Measurements from ENCODE around the gene DISP1.

Gene DISP1

GRCh38 chr1:222792744-222793143 lies 22.1 kb upstream of the DISP1 start:
- no peaks in the 10 kb centered on the region for H4K20me1 ChIP-seq
- H3K36me3 ChIP-seq = no peaks in the 10 kb centered on the region
- no peak overlapping the region for H3K9ac ChIP-seq
- H3K4me2 ChIP-seq = no peak overlapping the region
- H3K27ac ChIP-seq = no peak overlapping the region
- TF ChIP-seq Cebpa-rat (IDR thresholded peaks at IDR 0.05) = no peak
- peaks cover 41% of the 10 kb centered on the region for H3K9me3 ChIP-seq
- H3K4me3 ChIP-seq = no peak overlapping the region
- H3K4me1 ChIP-seq = peaks cover 29% of the 10 kb centered on the region
- no peaks in the 10 kb centered on the region for H3K27me3 ChIP-seq

DNA sequence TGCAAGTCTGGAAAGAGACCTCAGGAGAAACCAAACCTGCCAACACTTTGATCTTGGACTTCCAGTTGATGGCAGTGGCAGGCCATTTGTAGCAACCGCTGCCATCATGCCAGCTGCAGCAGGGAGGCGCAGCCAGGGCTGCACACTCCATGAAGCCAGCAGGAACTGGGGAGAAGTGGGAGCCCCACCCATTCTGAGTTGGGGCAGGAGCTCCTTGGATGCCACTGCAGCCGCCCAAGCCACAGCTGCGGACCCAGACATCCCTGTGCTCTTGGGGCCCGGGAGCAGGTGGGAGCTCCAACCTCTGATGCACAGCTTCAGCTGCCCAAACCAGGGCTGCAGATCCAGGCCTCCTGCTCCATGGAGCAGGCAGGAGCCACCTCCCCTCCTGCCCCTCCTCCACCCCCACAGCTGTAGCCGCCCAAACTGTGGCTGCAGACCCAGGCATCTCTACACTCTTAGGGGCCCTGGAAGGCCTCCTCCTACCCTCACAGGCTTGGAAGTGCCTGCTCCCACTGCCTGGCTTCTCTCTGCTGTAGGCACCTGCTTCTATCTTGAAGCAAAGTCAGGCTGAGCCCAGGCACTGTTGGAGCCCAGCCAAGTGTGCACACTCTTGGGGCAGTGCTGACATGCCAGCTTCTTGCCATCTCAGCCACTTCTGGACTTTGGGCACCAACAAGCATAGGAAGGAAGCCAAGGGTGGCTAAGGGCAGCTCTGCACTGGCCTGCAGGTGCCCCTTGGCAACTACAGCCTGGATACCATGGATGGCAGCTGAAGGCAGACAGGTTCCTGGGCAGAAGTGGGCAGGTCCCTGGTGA lies 20.0 kb upstream of the DISP1 start:
- Histone ChIP-seq H3K4me2 (no peak overlapping the region), H3K4me1 (peaks cover 25% of the 10 kb centered on the region), H3K9me3 (peaks cover 25% of the 10 kb centered on the region), H4K20me1 (no peaks in the 10 kb centered on the region), H3K27ac (no peak overlapping the region), H3K27me3 (no peaks in the 10 kb centered on the region), H3K36me3 (no peaks in the 10 kb centered on the region), H3K9ac (no peak overlapping the region), H3K4me3 (no peak overlapping the region)
- no peak for TF ChIP-seq Cebpa-rat (IDR thresholded peaks at IDR 0.05)

- H3K4me3 ChIP-seq = no peak overlapping the region
- H3K27ac ChIP-seq = no peak overlapping the region
- H4K20me1 ChIP-seq = no peaks in the 10 kb centered on the region
- H3K9ac ChIP-seq = no peak overlapping the region
- H3K27me3 ChIP-seq = no peaks in the 10 kb centered on the region
- no peaks in the 10 kb centered on the region for H3K36me3 ChIP-seq
- H3K4me2 ChIP-seq = peak overlapping the region; percentile 51
- H3K4me1 ChIP-seq = peaks cover 19% of the 10 kb centered on the region
- no peak for TF ChIP-seq Cebpa-rat (IDR thresholded peaks at IDR 0.05)
- peaks cover 17% of the 10 kb centered on the region for H3K9me3 ChIP-seq
These were observed 16.7 kb upstream of the DISP1 start for GRCh38 chr1:222798116-222798515.

DNA sequence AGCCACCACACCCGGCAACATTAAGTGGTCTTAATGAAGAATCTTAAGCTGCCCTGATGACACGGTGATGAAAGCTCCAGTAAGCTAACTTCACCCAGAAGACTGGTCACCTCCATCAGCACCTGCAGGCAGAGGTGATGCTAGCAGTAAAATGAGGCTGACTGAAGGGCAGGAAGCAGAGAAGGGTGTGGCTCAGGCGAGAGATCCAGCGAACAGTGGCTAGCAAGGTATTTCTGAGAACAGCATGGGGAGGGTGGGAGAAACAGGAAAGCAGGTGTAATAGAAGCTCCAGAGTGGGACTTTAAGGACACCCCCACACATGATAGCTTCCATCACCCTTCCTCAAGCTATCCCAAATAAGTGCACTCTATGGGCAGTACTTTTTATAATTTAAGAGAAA lies 15.9 kb upstream of the DISP1 start:
- H3K4me3 ChIP-seq = no peak overlapping the region
- H3K4me2 ChIP-seq = no peak overlapping the region
- H4K20me1 ChIP-seq = no peaks in the 10 kb centered on the region
- no peak for TF ChIP-seq Cebpa-rat (IDR thresholded peaks at IDR 0.05)
- peaks cover 17% of the 10 kb centered on the region for H3K9me3 ChIP-seq
- H3K27me3 ChIP-seq = no peaks in the 10 kb centered on the region
- no peaks in the 10 kb centered on the region for H3K36me3 ChIP-seq
- no peak overlapping the region for H3K9ac ChIP-seq
- no peak overlapping the region for H3K27ac ChIP-seq
- H3K4me1 ChIP-seq = peaks cover 11% of the 10 kb centered on the region

- H3K27me3 ChIP-seq = no peaks in the 10 kb centered on the region
- no peak overlapping the region for H3K9ac ChIP-seq
- H3K27ac ChIP-seq = no peak overlapping the region
- H4K20me1 ChIP-seq = no peaks in the 10 kb centered on the region
- no peaks in the 10 kb centered on the region for H3K36me3 ChIP-seq
- no peak overlapping the region for H3K4me2 ChIP-seq
- no peak overlapping the region for H3K4me3 ChIP-seq
- no peak for TF ChIP-seq Cebpa-rat (IDR thresholded peaks at IDR 0.05)
- peaks cover 1% of the 10 kb centered on the region; the same call in 1 of the 2 replicates for H3K9me3 ChIP-seq
- H3K4me1 ChIP-seq = peaks cover 9% of the 10 kb centered on the region
These were observed 13.8 kb upstream of the DISP1 start for GRCh38 chr1:222801067-222801466.

GRCh38 chr1:222811671-222812070 lies 3.2 kb upstream of the DISP1 start:
- H3K4me1 ChIP-seq = peaks cover 18% of the 10 kb centered on the region
- no peak overlapping the region for H3K9ac ChIP-seq
- H3K27ac ChIP-seq = no peak overlapping the region
- H3K27me3 ChIP-seq = no peaks in the 10 kb centered on the region
- no peak overlapping the region for H3K4me3 ChIP-seq
- TF ChIP-seq Cebpa-rat (IDR thresholded peaks at IDR 0.05) = no peak
- no peaks in the 10 kb centered on the region for H4K20me1 ChIP-seq
- H3K4me2 ChIP-seq = no peak overlapping the region
- no peaks in the 10 kb centered on the region for H3K36me3 ChIP-seq
- no peaks in the 10 kb centered on the region for H3K9me3 ChIP-seq

DNA sequence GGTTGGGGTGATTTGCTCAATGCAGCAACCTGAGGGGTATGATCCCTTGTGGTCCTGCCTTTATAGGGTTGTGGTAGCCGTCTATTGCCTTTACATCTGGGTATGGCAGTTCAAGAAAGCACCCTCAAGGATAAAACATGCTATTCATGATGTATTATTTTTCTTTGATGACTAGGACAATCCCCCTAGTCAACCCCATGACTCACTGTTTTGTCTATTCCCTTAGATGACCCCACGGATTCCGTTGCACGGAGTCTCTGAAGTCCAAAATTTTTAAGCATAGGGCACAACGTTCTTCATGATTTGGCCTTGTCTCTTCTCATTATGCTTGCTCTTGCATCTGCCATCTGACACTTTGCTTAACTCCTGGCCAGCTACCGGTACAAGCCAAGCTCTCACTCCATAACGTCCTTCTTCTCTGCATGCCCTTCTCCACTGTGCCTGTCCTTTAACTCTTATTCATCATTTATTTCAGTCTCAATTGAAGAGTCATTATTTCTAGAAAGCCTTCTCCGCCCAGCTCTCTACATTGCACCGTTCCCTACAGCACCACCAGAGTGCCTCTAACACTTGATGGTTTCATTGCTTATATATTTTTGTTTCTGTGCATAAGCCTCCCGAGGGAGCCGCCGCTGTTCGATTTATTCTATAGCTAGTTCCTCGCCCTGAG lies 838 bp upstream of the DISP1 start:
- no peaks in the 10 kb centered on the region for H3K27me3 ChIP-seq
- no peak overlapping the region for H3K9ac ChIP-seq
- H3K4me1 ChIP-seq = peaks cover 18% of the 10 kb centered on the region
- H3K9me3 ChIP-seq = no peaks in the 10 kb centered on the region
- H3K4me3 ChIP-seq = peak overlapping the region; percentile 90; the same call in 1 of the 2 replicates
- peak overlapping the region; percentile 96 for H3K4me2 ChIP-seq
- no peaks in the 10 kb centered on the region for H4K20me1 ChIP-seq
- no peak overlapping the region for H3K27ac ChIP-seq
- H3K36me3 ChIP-seq = no peaks in the 10 kb centered on the region
- no peak for TF ChIP-seq Cebpa-rat (IDR thresholded peaks at IDR 0.05)

- peak overlapping the region; percentile 90 for H3K4me3 ChIP-seq
- H3K4me2 ChIP-seq = peak overlapping the region; percentile 96
- no peaks in the 10 kb centered on the region for H3K36me3 ChIP-seq
- no peak for TF ChIP-seq Cebpa-rat (IDR thresholded peaks at IDR 0.05)
- H3K9ac ChIP-seq = peak overlapping the region; percentile 83
- no peaks in the 10 kb centered on the region for H3K27me3 ChIP-seq
- H3K27ac ChIP-seq = peak overlapping the region; percentile 75
- peaks cover 18% of the 10 kb centered on the region for H3K4me1 ChIP-seq
- no peaks in the 10 kb centered on the region for H3K9me3 ChIP-seq
- H4K20me1 ChIP-seq = no peaks in the 10 kb centered on the region
These were observed 564 bp downstream of the DISP1 start for GRCh38 chr1:222815440-222815765.

- H3K9ac ChIP-seq = no peak overlapping the region
- H3K4me1 ChIP-seq = peaks cover 18% of the 10 kb centered on the region
- H3K4me3 ChIP-seq = no peak overlapping the region
- H3K9me3 ChIP-seq = no peaks in the 10 kb centered on the region
- no peaks in the 10 kb centered on the region for H3K27me3 ChIP-seq
- H3K36me3 ChIP-seq = no peaks in the 10 kb centered on the region
- no peak for TF ChIP-seq Cebpa-rat (IDR thresholded peaks at IDR 0.05)
- H3K27ac ChIP-seq = no peak overlapping the region
- H3K4me2 ChIP-seq = no peak overlapping the region
- no peaks in the 10 kb centered on the region for H4K20me1 ChIP-seq
These were observed 2.7 kb downstream of the DISP1 start for GRCh38 chr1:222817529-222817928.

- no peak overlapping the region for H3K4me2 ChIP-seq
These were observed 3.3 kb downstream of the DISP1 start for GRCh38 chr1:222818171-222818570.

More at GRCh38 chr1:222818171-222818570, 3.3 kb downstream of the DISP1 start:
- Histone ChIP-seq H3K4me1 (peaks cover 18% of the 10 kb centered on the region), H3K27ac (no peak overlapping the region), H3K4me3 (no peak overlapping the region), H3K9me3 (no peaks in the 10 kb centered on the region), H4K20me1 (no peaks in the 10 kb centered on the region), H3K27me3 (no peaks in the 10 kb centered on the region), H3K9ac (no peak overlapping the region), H3K36me3 (no peaks in the 10 kb centered on the region)
- TF ChIP-seq Cebpa-rat (IDR thresholded peaks at IDR 0.05) = no peak

Measured in BLaER1 (cell line).